Measurements from ENCODE around the gene HUNK.
"Not testable (repeated sequence)": the region's sequence is repeated elsewhere in the genome, so short reads cannot be mapped to it uniquely, and the experiment has no call there.

The HUNK gene

DNA sequence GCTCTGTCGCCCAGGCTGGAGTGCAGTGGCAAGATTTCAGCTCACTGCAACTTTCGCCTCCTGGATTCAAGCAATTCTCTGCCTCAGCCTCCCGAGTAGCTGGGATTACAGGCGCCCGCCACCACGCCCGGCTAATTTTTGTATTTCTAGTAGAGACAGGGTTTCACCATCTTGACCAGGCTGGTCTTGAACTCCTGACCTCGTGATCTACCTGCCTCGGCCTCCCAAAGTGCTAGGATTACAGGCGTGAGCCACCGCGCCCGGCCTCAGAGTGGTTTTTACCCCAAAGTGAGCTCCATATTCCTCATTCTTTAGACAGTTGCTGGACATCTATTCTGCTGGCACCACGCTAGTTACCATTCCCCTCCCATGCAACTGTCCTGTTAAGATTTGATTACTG is 1.4 kb upstream of the HUNK start:
- DNase-seq, result not testable (repeated sequence)

DNA sequence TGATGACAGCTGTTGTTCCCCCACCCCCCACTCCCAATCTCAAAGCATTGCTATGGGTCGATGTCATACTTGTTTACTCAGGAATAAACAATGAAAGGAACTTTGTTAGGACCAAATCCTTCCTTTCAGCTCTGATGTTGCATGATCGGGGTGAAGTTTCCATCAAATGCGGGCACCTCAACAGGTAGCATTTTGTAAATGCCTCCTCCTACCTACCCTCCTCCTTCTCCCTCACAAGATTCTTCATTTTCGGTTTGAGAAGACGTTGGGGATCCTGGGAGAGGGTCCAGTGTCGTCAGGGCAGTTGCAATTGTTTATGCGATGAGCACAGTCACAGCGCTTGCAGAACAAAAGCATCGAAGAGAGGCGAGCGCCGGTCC is 758 bp upstream of the HUNK start:
- no peak for DNase-seq

DNA sequence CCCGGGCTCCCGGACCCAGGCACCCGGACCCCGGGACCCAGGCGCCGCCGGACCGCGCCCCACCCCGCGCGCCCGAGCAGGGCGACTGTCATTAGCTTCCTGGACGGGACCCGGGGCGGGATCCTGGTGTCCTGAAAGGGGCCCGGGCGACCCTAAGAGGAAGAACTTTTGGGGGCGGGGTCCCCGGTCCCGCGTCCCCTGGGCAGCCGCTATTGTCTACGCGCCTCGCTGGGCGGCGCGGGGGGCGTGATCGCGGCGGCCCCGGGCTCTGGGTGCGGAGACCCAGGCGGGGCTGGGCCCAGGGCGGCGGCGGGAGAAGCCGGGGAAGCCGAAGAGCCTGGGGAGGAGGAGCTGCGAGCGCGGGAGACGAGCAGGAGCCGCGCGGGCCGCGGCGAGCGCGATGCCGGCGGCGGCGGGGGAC is 465 bp downstream of the HUNK start:
- no peak for DNase-seq

DNA sequence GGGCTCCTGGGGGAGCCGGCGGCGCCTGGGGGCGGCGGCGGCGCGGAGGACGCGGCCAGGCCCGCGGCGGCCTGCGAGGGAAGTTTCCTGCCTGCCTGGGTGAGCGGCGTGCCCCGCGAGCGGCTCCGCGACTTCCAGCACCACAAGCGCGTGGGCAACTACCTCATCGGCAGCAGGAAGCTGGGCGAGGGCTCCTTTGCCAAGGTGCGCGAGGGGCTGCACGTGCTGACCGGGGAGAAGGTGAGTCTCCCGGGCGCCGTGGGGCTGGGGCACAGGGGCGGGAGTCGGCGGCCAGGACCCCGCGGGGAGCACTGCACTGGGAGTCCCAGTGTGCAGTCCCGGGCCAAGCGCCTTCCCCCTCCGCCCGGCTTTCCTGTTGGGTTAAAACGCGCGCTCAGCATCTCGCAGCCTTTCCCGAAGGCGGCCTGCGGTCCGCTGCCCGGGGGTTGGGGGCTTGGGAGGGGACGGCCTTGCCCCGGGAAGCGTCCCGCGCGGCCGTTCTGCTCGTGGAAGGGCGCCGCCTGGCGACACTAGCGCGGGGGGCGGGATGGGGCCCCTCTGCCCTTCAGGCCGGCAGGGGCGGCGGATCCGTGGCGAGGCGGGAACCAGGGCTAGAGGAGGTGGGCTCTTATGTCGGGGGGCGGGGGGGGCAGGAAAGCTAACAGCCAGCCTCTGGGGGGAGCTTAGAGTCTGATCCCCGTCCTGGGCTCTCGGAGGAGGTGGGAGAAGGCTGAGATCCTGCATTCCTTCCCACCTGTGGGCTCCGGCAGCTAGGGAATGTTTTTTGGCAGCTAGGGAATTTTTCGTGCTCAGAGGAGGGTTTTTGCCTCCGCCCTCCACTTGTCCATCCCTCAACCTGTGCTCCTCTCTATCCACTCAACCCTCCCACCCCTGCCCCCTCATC is 1.1 kb downstream of the HUNK start:
- peak in 1 of 2 donors; percentile 15 for DNase-seq

DNA sequence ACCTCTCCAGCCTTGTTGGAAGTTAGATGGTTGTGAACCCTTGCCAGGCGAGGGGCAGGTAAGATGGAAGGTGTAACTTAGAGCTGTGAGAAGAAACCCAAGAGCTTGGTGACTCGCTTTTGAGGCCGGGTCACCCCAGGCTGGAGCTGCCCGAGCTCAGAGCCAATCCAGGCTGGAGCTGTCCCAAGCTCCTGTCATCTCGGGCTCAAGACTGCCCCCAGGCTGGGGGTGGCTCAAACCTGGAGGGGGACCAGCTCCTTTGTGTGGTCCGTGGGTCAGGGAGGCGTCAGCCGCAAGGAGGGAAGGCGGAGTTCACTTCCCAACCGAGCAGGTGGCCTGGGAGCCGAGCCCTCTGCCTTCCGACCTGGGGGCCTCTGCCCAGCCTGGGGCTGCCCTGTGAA is 2.0 kb downstream of the HUNK start:
- no peak for DNase-seq

DNA sequence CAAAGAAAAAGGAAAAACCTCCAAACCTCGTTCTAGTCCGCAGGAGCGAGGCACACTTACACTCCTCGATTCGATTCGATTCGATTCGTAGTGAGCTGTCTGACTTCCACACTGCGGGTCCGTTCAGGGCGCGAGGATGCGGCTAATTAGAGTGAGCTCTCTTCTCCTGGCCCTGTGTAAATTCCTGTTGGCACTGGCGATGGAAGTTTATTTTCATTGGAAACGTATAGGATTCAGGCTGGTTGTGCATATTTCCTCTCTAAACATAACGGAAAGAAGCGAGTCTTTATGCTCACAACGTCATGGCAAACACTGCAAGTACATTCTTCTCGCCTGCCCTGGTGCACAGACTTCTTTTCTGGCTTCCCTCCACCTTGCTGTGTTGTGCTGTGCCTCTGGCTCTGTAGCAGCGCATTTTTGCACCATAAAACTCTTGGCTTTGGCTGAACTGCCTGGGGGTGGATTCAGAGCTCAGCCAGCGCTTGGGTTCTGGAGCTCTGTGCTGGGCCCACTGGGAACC is 2.7 kb downstream of the HUNK start:
- no peak for DNase-seq

DNA sequence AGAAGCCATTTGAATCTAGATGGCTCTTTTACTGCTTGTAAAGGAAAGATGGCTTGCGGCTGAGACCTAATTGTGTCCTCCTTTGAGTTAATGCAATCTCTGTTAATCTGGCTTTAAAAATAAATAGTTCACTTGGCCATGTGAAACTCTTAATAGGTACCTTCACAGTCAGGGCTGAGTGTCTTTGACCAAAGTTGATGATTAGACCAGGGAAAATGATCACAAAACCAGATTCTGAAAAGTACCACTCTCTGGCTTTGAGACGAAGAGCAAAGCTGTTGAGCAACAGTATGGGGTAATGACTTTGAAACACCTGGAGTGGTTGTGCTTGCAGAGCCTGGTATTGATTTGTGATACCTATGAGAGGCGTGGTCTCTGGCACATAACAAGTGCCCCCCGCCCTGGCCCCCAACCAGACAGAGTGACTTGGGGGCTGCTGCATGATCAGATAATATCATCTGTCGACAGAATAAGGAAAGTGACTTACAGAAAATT is 4.7 kb downstream of the HUNK start:
- no peak for DNase-seq

DNA sequence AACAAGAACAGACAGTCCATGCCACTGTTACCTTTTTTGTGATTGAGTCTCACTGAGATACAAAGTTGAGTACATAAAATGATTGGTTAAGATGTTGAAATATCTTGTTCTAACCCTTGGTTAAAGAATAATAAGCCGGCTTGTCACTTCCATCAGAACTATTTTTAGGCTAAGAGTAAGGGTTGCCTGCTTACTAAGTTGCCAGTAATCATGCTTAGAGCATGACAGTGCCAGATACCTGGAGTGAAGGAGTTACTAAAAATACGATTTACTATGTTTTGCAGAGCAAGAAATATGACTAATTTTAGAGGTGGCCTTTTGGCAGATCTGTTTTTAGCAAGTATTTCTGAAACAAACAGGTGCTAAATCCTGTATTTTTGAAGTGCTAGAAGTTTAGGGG is 6.0 kb downstream of the HUNK start:
- DNase-seq, result no peak

DNA sequence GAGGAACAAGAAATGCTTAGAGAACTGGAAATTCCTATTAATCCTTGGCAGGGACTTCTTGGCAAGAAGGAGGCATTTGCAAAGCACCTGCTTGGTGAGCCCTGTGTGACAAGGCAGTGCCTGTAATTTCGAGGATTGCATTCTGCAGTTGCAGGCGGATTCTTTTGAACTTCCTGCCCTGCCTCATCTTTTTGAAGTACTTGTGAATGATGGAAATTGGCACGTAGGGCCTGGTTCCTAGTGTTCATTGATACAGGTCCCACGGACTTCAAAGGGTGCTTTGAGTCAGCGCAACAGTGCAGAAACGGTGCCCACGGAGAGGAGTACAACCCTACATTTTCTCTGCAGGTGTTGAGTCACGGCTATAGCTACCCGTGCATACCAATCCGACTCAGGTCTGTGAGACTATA is 6.4 kb downstream of the HUNK start:
- no peak for DNase-seq

DNA sequence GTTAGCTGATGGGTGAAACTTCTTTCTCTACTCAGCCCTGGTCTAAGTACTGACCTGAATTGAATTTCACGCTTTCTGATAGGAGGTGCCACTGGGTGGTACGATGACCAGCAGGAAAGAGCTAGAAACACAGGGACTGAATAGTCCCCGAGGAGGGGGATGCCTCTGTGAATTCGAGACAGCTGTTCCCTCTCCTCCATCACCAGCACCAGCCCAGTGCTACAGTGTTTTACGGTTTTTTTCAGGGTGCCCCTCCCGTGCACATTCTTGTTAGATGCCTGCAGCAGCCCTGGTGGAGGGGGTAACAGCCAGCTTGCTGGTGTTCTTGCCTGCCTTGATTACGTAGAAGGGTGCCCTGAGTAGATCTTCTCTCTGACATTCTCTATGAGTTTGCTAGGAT is 7.1 kb downstream of the HUNK start:
- DNase-seq, result no peak

DNA sequence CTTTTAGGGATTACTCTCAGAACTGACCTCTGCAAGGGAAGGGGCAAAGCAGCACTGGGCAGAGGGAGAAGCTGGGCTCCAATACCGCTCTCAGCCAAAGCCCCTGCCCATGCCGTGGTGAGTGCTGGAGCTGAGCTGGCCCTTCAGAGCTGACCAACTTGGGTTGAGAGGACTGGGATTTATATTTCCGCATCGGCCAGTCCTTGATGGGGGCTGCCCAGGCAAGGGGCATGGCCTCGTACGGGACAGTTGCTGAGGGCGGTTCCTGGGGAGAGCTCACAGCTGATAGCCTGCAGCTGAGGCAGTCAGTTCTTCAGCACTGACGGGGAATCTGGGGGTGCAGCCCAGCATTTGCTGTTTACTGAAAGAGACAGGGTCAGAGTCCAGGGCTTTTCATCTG is 8.0 kb downstream of the HUNK start:
- no peak for DNase-seq

DNA sequence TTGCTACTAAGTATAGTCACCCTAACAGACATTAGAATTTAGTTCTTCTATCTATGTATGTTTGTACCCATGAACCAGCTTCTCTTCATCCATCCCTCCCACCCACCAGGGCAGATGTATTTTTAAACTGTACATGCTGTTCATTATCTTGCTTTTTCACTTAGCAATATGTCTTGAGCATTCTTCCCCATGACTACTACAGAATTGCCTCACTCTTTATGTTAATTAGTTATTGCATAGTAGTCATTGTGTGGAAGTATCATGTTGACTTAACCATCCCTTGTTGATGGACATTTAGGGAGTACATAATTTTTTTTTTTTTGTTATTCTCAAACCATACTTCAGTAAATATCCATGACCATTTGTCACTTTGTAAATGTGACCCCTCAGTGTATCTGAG is 9.9 kb downstream of the HUNK start:
- no peak for DNase-seq

DNA sequence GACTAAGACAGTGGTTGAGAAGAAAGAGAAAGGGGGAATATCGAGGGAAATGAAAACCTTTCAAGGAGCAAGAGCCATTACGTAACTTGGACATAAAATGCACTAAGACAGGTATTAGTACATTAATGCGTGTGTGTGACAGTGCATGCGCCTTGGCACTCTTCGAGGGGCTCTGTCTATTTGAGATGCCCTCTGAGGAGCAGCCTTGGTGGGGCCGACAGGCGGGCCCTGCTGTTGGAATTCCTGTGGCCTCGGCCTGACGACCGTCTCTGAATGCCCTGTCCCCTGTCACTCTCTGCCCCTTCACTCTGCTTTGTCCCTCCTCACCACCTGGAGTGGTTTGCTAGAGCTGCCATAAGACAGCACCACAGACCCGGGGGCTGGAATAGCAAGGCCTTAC is 12.3 kb downstream of the HUNK start:
- DNase-seq, result no peak

DNA sequence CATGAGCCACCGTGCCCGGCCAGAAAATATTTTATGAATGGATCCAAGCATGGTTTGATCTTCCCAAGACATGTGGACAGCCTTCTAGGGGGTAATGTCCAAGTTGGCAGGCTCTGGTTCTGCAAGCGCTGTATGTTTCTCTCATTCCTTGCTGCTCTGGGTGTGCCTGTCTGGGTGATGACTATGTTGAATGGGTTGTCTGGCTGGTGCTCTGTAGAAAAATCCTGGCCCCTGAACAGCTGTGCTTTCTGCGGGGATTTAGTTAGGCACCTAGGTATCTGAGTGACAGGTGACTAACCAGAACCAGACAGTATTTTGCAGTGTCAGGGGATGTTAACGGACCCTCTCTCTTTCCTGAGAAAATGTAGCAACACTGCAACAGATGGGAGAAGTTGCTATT is 14.1 kb downstream of the HUNK start:
- no peak for DNase-seq

DNA sequence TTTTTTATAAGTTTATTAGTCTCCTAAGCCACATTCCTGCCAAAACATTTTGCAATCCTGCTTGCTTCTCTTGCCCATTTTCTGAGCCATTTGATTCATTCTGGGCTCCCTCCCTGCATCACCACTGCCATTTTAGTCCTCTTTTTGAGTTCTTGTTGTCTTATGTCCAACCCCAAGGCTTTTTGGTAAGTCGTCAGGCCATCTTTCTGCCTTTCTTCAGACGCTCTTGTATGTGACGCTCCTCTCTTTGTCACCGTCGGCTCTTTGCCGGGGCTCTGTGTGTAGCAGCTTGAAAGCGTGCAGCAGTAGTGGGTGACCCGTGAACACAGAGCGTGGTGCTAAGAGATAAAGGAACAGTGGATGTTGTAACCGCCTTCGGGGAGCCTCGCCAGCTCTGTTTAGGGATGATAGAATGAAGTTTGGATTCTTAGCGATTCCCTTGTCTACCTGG is 14.6 kb downstream of the HUNK start:
- no peak for DNase-seq

DNA sequence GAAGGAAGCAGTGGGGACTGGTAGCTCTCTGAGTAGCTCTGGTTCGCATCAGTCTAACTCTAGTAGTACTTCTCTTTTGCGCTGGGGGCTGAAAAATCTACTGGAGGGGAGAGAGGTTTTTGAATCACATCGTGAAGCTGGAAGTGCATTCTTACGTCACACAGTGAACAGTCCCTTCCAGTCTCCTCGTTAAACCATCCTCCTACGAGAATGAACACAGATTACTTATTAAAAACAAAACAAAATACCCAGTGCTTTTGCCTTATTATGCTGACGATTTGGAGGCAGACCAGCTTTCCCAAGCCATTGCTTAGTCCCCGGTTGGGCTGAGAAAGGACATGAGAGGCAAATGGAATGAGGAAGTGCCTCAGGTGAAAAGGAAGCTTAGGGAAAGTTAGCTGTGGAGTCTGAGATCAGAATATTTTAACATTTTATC is 16.1 kb downstream of the HUNK start:
- DNase-seq, result no peak

DNA sequence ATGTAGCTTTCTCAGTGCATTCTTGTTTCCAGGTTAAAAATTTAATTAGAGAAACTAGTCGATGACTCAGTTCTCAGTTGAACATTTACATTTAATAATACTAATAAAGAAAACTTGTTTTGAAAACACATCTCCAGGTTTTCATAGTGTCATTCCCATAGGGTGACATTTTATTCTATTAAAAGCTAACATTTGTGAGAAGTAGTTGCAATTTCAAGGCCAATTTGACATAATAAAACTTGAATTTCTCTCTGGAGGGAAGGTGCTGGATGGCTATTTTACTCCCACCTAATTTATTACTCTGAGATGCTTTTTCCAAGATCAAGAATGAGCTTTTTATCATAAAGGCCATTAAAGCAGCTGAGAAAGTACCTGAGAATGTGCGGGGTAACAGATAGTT is 16.6 kb downstream of the HUNK start:
- no peak for DNase-seq

DNA sequence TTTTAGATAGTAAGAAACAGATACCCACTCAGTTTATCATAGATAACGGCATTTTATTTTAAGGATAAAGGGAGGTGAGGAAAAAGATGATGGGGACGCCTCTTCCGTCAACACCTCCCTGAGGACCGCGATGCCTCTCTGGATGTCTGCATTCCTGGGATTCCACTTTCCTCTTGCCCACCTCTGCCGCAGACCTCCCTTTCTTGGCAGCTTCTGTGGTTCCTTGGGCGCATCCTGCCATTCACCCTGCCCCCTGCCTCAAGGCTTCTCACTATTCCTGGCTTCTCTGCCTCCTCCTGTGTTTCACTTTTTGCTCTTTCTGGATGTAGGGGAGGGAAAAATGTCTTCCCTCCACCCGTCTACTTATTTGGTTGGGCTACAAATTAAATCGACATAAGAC is 19.9 kb downstream of the HUNK start:
- no peak for DNase-seq

DNA sequence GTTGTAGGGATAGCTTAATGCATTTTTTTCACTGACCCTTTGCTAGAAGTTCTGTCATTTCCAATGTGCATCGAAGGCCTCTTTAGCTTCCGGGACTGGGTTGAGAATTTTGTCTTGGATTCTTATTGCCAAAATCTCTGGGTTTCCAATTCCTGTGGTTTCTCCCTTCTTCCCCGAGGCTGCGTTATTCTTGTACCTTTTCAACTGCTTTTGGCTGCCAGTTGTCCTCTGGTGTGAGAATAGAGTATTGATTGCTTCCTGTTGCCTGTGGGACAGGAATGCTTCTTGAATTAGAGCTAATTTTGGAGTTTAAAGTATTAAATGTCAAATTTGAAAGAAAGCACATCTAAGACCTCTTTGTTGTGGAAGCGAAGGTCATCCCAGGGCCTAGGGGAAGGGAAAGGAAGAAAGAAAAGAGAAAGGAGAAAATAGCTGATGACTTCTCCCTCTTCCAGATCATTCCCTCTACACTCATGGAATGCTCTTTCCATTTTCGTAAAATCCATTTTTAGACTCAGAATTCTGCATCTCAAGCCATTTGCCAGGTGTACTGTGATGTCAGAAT is 21.1 kb downstream of the HUNK start:
- DNase-seq, result no peak

DNA sequence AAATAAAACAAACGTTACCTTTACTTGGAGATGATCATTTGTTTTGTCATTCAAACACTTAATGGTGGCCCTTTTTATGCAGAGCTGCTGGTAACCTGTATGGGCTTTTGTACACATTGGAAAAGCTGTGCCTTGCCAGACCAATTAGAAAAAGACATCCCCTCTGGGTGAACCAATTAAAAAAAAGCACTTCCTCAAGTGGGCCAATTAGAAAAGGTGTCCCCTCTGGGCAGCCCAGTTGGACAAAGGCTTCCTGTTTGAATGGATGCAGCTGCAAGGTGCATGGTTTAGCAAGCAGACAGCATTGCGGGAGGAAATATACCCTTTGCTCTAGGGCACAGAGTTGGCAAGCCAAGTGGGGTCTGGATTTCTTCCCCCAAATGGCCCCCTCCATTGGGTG is 21.6 kb downstream of the HUNK start:
- DNase-seq, result no peak

DNA sequence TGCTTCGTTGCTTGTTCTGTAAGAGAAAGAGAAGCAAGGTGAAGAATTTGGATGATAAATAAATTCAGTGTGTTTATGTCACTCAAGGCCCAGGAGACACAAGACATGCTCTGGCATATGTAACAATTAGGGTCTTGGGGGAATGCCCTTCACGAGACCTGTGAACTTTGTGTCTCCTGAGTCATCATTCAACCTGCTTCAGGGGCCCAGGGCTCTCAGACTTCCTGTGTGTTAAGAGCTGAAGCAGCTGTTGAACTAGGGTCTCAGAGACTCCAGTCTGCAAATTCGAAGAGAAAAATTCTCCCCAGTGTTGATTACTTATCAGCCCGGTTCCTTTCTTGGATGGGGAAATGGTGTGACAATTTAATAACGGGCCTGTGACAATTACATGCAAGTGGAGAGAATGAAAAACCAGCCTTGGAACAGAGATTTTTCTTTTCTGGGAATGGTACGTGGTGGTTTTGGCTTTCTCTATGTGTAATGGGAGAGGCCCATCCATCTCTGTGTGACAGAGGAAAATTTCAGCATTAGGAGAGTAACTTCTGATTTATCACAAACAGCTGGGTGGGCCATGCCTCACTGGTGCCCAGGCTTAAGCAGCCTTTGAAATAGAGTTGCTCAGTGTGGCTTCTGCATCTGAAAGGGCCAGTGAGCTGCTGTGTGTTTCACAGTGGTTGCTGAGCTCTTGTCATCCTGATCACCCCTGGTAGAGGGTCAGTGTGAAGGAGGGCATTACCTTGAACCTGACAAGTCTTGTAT is 22.4 kb downstream of the HUNK start:
- DNase-seq, result no peak

DNA sequence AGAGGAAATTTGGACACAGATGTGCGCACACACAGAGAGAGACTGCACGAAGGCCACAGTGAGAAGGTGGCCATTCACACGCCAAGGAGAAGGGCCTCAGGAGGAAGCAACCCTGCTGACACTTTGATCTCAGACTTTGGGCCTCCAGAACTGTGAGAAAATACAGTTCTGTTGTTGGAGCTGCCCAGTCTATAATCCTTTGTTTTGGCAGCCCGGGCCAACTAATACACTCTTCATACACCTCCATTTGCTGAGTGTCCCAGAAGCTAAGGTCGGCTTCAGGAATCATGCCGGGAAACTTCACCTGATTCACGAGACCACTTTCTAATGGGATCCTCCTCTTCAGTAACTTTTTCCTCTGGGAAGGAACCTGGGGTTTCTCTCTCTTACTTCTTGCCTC is 23.2 kb downstream of the HUNK start:
- DNase-seq, result no peak

DNA sequence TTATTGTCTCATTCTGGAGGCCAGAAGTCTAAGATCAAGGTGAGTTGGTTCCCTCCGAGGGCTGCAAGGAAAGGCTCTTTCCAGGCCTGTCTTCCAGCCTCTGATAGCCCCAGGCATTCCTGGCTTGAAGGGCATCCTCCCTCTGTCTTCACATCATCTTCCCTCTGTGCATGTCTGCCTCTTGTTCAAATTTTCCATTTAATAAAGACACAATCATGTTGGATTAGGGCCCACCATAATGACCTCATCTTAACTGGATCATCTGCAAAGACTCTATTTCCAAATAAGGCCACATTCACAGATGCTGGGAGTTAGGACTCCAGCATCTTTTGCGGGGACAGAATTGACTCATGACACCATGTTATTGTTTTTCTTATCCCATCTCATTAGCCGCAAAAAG is 24.5 kb downstream of the HUNK start:
- no peak for DNase-seq
